Panc1 (cell line): ENCODE measurements around the gene NUDT16.

Experiments used
- POLR2AphosphoS5 ChIP-seq: IDR thresholded peaks from 2 replicates; pipeline ENCODE4 v1.6.1; 2012; ENCODE audit warnings: mild to moderate bottlenecking, low read depth, low read length, moderate library complexity
- TCF7L2 ChIP-seq: IDR thresholded peaks from 2 replicates; pipeline ENCODE4 v1.6.1; 2011; ENCODE audit warnings: mild to moderate bottlenecking, low read depth, low read length, inconsistent platforms
- TF ChIP-seq, protein P1 (sequence below): fragments of 450-650 bp; IDR thresholded peaks from 2 replicates; pipeline ENCODE4 v1.5.1; 2017; ENCODE audit warnings: mild to moderate bottlenecking

DNA sequence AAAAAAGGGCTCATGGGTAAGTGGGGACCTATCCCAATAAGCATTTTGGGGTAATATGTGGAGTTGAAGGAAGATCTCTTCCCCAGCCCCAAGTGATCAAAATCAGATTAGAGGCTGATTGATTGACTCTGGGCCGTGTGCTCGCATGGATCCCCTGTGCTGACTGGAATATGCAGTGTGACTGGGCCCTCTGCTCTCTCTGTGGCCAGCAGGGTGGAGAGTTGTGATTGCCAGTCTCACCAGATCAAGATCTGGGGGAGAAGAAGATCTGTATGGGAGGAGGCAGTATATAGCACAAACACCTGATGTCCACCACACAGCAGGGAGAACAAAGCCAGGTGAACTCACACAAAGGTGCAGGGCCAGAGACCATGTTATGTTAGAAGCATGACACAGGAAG, 8.8 kb downstream of the NUDT16 start:
- TF ChIP-seq, protein P1, sequence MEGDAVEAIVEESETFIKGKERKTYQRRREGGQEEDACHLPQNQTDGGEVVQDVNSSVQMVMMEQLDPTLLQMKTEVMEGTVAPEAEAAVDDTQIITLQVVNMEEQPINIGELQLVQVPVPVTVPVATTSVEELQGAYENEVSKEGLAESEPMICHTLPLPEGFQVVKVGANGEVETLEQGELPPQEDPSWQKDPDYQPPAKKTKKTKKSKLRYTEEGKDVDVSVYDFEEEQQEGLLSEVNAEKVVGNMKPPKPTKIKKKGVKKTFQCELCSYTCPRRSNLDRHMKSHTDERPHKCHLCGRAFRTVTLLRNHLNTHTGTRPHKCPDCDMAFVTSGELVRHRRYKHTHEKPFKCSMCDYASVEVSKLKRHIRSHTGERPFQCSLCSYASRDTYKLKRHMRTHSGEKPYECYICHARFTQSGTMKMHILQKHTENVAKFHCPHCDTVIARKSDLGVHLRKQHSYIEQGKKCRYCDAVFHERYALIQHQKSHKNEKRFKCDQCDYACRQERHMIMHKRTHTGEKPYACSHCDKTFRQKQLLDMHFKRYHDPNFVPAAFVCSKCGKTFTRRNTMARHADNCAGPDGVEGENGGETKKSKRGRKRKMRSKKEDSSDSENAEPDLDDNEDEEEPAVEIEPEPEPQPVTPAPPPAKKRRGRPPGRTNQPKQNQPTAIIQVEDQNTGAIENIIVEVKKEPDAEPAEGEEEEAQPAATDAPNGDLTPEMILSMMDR, result no peak
- TF ChIP-seq TCF7L2, result no peak
- TF ChIP-seq POLR2AphosphoS5, result no peak
